CD14-positive monocyte (primary cell): Measurements from ENCODE around the gene CXCL12. TPM values are rescaled to one million over a fixed set of nuclear protein-coding genes. Genes with fewer than 3 reads are reported as not detected.

ENCODE experiments used
- DNase-seq, 3 donors: peaks; one replicate each; pipeline ENCODE4 v3.0.0-alpha.2; 2011 to 2022
- H2AFZ ChIP-seq: 2 replicates; pipeline ENCODE4 v1.6.0; 2012; ENCODE audit warnings: mild to moderate bottlenecking, low read depth, low read length, inconsistent platforms; ENCODE audit not compliant: insufficient read depth, poor library complexity, severe bottlenecking
- H3K27ac ChIP-seq, 2 donors: 1 replicate in 1 of 2; 2 replicates in 1 of 2; pipeline ENCODE4 v1.5.1; 2012 to 2013; ENCODE audit warnings: low read length in 2 of 2, control low read depth in 1 of 2, inconsistent platforms in 1 of 2, low read depth in 1 of 2, mild to moderate bottlenecking in 1 of 2
- H3K27me3 ChIP-seq, 2 donors: one replicate each; pipeline versions ENCODE4 v1.6.0 to v1.6.1; 2011 to 2013; ENCODE audit warnings: low read length in 2 of 2; ENCODE audit not compliant: control insufficient read depth in 2 of 2, insufficient read depth in 2 of 2
- H3K36me3 ChIP-seq, 2 donors: replicated peaks in 1 of 2; 1 replicate in 1 of 2; 2 replicates in 1 of 2; pipeline versions ENCODE4 v1.5.1 to v1.6.1; 2012 to 2013; ENCODE audit warnings: low read length in 2 of 2, control low read depth in 1 of 2, inconsistent platforms in 1 of 2, mild to moderate bottlenecking in 1 of 2; ENCODE audit not compliant: insufficient read depth in 2 of 2, control insufficient read depth in 1 of 2
- H3K4me1 ChIP-seq, 2 donors: 1 replicate in 1 of 2; 2 replicates in 1 of 2; pipeline versions ENCODE4 v1.5.1 to v1.6.1; 2012 to 2013; ENCODE audit warnings: low read length in 2 of 2, control low read depth in 1 of 2, inconsistent platforms in 1 of 2, mild to moderate bottlenecking in 1 of 2, moderate library complexity in 1 of 2; ENCODE audit not compliant: insufficient read depth in 2 of 2, control insufficient read depth in 1 of 2
- H3K4me2 ChIP-seq: replicated peaks from 2 replicates; pipeline ENCODE3; 2012; ENCODE audit warnings: low read length, moderate library complexity, mild to moderate bottlenecking; ENCODE audit not compliant: poor library complexity, severe bottlenecking; ENCODE audit errors: extremely low read depth
- H3K4me3 ChIP-seq, 3 experiments: fragments of 200-600 bp in 1 of 3; sonication (generic) in 1 of 3; replicated peaks in 1 of 3; 1 replicate in 2 of 3; 2 replicates in 1 of 3; pipeline ENCODE4 v1.5.1; 2011 to 2013; ENCODE audit warnings: low read length in 3 of 3, mild to moderate bottlenecking in 3 of 3, control low read depth in 2 of 3, low read depth in 2 of 3, inconsistent platforms in 1 of 3, moderate library complexity in 1 of 3
- H3K79me2 ChIP-seq: 2 replicates; pipeline ENCODE4 v1.6.0; 2012; ENCODE audit warnings: mild to moderate bottlenecking, control low read depth, inconsistent platforms, low read length, moderate library complexity; ENCODE audit not compliant: insufficient read depth
- H3K9ac ChIP-seq: 2 replicates; pipeline ENCODE4 v1.6.0; 2017; ENCODE audit warnings: low read length, mild to moderate bottlenecking; ENCODE audit not compliant: insufficient read depth, poor library complexity, severe bottlenecking
- H3K9me3 ChIP-seq, 2 donors: replicated peaks in 1 of 2; 1 replicate in 1 of 2; 2 replicates in 1 of 2; pipeline versions ENCODE4 v1.5.1 to v1.6.1; 2012 to 2013; ENCODE audit warnings: low read length in 2 of 2, control low read depth in 1 of 2; ENCODE audit not compliant: control insufficient read depth in 1 of 2, insufficient read depth in 1 of 2
- H4K20me1 ChIP-seq: 2 replicates; pipeline ENCODE4 v1.6.0; 2012; ENCODE audit warnings: mild to moderate bottlenecking, low read length, control low read depth, moderate library complexity; ENCODE audit not compliant: insufficient read depth
- H3K27ac Mint-ChIP-seq, 7 donors: one replicate each; pipeline ENCODE4 v1.8.0; 2020; ENCODE audit warnings: mild to moderate bottlenecking in 7 of 7, mixed read lengths in 7 of 7, moderate library complexity in 6 of 7, inconsistent platforms in 2 of 7
- H3K27me3 Mint-ChIP-seq, 3 donors: one replicate each; pipeline ENCODE4 v1.8.0; 2021 to 2022; ENCODE audit warnings: low read depth in 3 of 3, mild to moderate bottlenecking in 3 of 3, mixed read lengths in 3 of 3, moderate library complexity in 3 of 3, inconsistent platforms in 1 of 3
- H3K36me3 Mint-ChIP-seq, 2 donors: one replicate each; pipeline ENCODE4 v1.8.0; 2020; ENCODE audit warnings: mixed read lengths in 2 of 2, inconsistent platforms in 1 of 2, mild to moderate bottlenecking in 1 of 2
- H3K4me1 Mint-ChIP-seq: one replicate; pipeline ENCODE4 v1.8.0; 2020; ENCODE audit warnings: mild to moderate bottlenecking, mixed read lengths
- H3K4me3 Mint-ChIP-seq, 2 donors: one replicate each; pipeline ENCODE4 v1.8.0; 2020; ENCODE audit warnings: mild to moderate bottlenecking in 2 of 2, mixed read lengths in 2 of 2, moderate library complexity in 1 of 2
- H3K9me3 Mint-ChIP-seq, 7 donors: one replicate each; pipeline ENCODE4 v1.8.0; 2020 to 2022; ENCODE audit warnings: mixed read lengths in 7 of 7, mild to moderate bottlenecking in 6 of 7, moderate library complexity in 6 of 7, inconsistent platforms in 2 of 7
- WGBS: methylation state at CpG from one replicate; pipeline ENCODE4 v1.1.5; 2013; ENCODE audit warnings: missing lambda C conversion rate; ENCODE audit not compliant: insufficient coverage; 5-methylcytosine and 5-hydroxymethylcytosine counted together
- intact Hi-C, 2 donors: fragments of 100-400 bp; cut with micrococcal nuclease; formaldehyde crosslinking; loops; one replicate each; pipeline versions ENCODE4 v1.15.0 to v1.15.1; 2023
- polyA plus RNA-seq, 3 donors: library from polyadenylated mRNA; depleted of rRNA in 1 of 3; unstranded in 2 of 3; stranded (reverse) in 1 of 3; fragments of 300-500 nt in 2 of 3; fragments of >200 nt in 1 of 3; fragmentation: Illumina TruSeq in 2 of 3; gene quantifications; 1 replicate in 2 of 3; 2 replicates in 1 of 3; pipeline ENCODE4 v1.2.3, GENCODE V29; 2012 to 2021
- TF ChIP-seq, protein P1 (sequence below): fragments of 200-600 bp; IDR thresholded peaks from one replicate; pipeline ENCODE4 v1.8.0; 2022; ENCODE audit warnings: antibody characterized with exemption, mild to moderate bottlenecking

The CXCL12 gene
- polyA plus RNA-seq, 3 donors = 0.21 TPM; not detected in 2

DNA sequence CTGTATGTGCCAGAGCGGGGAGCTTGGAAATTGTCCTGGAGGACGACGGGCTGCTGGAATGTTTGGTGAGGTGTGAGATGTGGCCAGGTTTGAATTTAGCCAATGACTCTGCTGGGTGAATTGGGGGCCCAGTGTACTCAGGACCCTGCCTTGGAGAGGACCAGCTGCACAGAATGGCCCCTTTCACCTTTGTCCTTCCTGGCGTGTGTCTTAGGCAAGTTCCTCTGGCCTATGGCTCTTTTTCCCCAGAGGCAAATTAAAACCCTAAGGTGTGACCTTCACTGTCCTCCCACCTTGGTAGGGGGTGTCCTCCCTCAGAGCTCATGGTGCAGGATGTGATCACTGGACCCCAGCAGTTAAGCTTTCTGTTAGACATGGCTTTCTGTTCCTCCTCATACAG lies 47.8 kb downstream of the CXCL12 start:
- H3K79me2 ChIP-seq = no peaks in the 10 kb centered on the region
- H3K4me3 ChIP-seq = no peak overlapping the region
- no peaks in the 10 kb centered on the region for H4K20me1 ChIP-seq
- no peak overlapping the region for H3K9ac ChIP-seq
- TF ChIP-seq, protein P1, sequence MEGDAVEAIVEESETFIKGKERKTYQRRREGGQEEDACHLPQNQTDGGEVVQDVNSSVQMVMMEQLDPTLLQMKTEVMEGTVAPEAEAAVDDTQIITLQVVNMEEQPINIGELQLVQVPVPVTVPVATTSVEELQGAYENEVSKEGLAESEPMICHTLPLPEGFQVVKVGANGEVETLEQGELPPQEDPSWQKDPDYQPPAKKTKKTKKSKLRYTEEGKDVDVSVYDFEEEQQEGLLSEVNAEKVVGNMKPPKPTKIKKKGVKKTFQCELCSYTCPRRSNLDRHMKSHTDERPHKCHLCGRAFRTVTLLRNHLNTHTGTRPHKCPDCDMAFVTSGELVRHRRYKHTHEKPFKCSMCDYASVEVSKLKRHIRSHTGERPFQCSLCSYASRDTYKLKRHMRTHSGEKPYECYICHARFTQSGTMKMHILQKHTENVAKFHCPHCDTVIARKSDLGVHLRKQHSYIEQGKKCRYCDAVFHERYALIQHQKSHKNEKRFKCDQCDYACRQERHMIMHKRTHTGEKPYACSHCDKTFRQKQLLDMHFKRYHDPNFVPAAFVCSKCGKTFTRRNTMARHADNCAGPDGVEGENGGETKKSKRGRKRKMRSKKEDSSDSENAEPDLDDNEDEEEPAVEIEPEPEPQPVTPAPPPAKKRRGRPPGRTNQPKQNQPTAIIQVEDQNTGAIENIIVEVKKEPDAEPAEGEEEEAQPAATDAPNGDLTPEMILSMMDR = no peak
- Mint-ChIP-seq H3K36me3 (no peaks in the 10 kb centered on the region), H3K9me3 (peaks cover 0 to 6% (median 0%) of the 10 kb centered on the region in 7 donors), H3K4me3 (no peak overlapping the region), H3K27ac (peak overlapping the region in 1 of 7 donors; percentile 35), H3K27me3 (peaks cover 2 to 5% (median 3%) of the 10 kb centered on the region in 3 donors), H3K4me1 (no peaks in the 10 kb centered on the region)
- peaks cover 0 to 3% of the 10 kb centered on the region in 2 donors for H3K27me3 ChIP-seq
- 100% methylated on average over 4 of the region's 4 CpGs for WGBS
- H3K27ac ChIP-seq = no peak overlapping the region
- intact Hi-C loops = no loop called here
- H3K4me1 ChIP-seq = no peaks in the 10 kb centered on the region
- no peak overlapping the region for H3K4me2 ChIP-seq
- H3K36me3 ChIP-seq = no peaks in the 10 kb centered on the region
- H2AFZ ChIP-seq = no peak overlapping the region
- DNase-seq = no peak
- H3K9me3 ChIP-seq = no peaks in the 10 kb centered on the region

GRCh38 chr10:44335330-44336021 lies 49.4 kb downstream of the CXCL12 start:
- Histone ChIP-seq H3K4me3 (no peak overlapping the region), H3K4me1 (no peaks in the 10 kb centered on the region), H3K36me3 (no peaks in the 10 kb centered on the region), H4K20me1 (no peaks in the 10 kb centered on the region), H3K9ac (no peak overlapping the region), H2AFZ (no peak overlapping the region), H3K27me3 (peaks cover 0 to 3% of the 10 kb centered on the region in 2 donors), H3K9me3 (no peaks in the 10 kb centered on the region), H3K27ac (no peak overlapping the region), H3K4me2 (no peak overlapping the region), H3K79me2 (no peaks in the 10 kb centered on the region)
- Mint-ChIP-seq H3K27me3 (peaks cover 2 to 3% (median 2%) of the 10 kb centered on the region in 3 donors), H3K27ac (no peak overlapping the region), H3K9me3 (peaks cover 0 to 2% (median 0%) of the 10 kb centered on the region in 7 donors), H3K36me3 (no peaks in the 10 kb centered on the region), H3K4me3 (no peak overlapping the region), H3K4me1 (no peaks in the 10 kb centered on the region)
- intact Hi-C loops = no loop called here
- WGBS = 80% methylated on average over 5 of the region's 9 CpGs
- TF ChIP-seq, protein P1 = no peak
- DNase-seq = no peak
